ENCODE data around the gene CFHR1.
"Not testable (repeated sequence)": the region's sequence is repeated elsewhere in the genome, so short reads cannot be mapped to it uniquely, and the experiment has no call there.

Gene CFHR1

DNA sequence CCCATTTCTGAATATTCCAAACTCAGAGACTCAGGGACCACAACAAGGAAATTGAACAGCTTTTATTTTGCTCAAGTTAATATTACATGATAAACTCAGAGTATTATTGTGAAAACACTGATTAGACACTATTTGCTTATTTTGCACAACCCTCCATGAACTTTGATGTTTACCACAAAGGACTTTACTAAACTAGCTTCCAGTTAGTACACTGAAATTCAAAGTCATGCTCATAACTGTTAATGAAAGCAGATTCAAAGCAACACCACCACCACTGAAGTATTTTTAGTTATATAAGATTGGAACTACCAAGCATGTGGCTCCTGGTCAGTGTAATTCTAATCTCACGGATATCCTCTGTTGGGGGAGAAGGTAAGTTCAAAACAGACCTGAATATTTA is at the start of gene CFHR1:
CFHR1 (plus strand) TSS at position 201 of the 400 bp plus-strand sequence; CDS start at position 315, 114 bp downstream.
- not testable (repeated sequence) for DNase-seq (ENCODE audit: low spot score)

DNA sequence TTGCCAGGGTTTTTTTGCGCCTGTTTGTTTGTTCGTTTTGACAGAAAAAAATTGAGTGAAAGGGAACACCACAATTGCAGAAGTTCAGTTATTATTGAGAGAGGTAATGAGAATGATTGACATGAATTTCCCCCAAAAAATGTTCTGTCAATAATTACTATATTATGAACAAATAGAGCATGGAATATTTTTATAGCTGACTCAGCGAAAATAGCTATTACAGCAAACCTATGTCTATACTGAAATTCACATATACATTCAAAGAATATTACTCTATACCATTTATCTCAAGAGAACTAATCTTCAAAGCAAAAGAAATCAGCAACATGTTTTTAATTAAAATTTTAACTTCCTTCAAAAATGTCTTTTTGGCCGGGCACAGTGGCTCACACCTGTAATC is 49.7 kb upstream of the CFHR1 start:
- not testable (repeated sequence) for DNase-seq (ENCODE audit: low spot score)

DNA sequence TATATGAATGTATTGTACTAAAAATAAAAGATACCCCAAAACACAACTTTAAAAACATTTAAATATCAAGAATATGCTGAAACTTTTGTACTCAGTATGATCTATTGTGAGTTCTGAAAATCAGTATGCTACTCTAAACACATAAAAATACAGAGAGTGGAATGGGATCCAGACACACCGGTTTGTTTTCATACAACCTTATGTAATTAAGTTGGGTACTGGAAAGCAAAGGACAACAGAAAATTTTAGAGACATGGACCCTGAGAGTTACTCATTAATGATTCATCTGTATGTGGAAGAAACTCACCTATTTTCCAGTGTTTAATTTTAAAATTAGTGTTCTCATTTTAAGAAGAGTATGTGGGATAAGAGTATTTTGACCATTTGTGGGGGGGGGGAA is 45.8 kb upstream of the CFHR1 start:
- no peak for DNase-seq (ENCODE audit: low spot score)

DNA sequence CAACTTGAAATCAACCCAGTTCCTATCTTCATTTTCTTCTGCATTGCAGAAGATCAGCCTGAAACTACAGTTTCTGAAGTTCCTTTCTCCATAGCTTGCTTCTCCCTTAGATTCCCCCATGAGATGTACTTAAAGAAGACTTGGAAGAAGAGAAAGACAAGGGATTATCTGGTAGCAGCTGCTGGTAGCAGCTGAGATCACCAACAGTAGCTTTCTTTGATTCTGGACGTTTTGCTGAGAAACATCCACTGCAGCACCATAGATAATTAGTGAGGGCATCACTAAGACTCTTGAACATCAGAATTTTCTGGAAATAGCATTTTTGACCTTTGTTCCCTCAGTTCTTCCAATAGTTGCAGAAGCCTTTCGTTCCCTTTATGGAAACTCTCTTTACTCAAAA is 45.4 kb upstream of the CFHR1 start:
- DNase-seq (ENCODE audit: low spot score) = no peak

DNA sequence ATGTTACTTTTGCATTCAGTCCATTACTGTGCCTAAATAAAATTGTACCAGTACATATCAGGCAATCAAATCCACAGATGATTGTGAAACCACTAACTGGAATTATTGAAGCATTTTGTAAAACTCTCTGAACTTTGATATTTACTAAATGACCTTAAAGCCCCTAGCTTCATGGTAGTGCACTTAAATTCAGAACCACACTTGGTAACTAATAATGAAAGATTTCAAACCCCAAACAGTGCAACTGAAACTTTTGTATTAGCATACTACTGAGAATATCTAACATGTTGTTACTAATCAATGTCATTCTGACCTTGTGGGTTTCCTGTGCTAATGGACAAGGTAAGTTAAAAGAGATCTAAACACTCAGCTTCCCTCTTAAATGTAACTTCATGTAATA is 44.9 kb upstream of the CFHR1 start, which contains the start of gene CFHR3:
CFHR3 (plus strand) TSS at position 238 of the 400 bp plus-strand sequence; CDS start at position 285, 47 bp downstream.
- DNase-seq (ENCODE audit: low spot score) = no peak

DNA sequence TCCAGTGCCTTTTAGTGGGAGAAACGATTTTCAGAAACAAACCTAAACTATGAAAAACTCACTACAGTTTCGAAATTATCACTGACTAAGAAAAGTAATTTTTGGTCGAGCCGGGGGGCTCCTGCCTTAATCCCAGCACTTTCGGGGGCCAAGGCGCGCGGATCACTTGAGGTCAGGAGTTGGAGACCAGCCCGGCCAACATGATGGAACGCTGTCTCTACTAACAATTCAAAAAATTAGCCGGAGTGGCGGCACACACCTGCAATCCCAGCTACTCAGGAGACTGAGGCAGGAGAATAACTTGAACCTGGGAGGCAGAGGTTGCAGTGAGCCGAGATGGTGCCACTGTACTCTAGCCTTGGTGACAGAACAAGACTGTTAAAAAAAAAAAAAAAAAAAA is 41.9 kb upstream of the CFHR1 start:
- DNase-seq (ENCODE audit: low spot score) = no peak

DNA sequence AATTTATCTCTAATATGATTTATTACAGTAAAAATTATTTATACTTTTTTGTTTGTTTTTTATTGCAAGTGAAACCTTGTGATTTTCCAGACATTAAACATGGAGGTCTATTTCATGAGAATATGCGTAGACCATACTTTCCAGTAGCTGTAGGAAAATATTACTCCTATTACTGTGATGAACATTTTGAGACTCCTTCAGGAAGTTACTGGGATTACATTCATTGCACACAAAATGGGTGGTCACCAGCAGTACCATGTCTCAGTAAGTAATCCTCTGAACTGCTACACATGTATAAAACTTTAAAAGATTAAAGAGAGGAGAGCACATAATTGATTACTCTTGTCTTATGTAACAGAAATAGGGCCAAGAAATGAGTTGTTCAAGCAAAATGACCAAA is 40.4 kb upstream of the CFHR1 start:
- no peak for DNase-seq (ENCODE audit: low spot score)

DNA sequence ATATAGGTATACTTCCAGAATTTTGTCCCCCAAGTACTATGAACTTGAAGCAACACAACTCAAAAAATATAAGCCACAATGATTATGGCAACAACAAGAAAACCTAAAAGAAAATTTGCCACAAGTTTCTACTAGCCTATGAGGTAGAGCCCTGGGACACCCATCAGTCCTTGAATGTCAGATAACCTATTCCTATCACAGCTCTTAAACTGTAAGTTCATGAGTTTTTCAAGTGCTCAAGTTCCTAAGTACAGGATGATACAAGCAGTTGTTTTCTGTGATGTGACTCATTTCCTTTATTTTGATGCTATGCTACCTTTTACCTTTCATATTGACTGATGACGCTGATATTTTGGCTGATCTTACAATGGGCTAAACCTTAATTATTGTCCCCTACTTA is 28.3 kb upstream of the CFHR1 start:
- not testable (repeated sequence) for DNase-seq (ENCODE audit: low spot score)

DNA sequence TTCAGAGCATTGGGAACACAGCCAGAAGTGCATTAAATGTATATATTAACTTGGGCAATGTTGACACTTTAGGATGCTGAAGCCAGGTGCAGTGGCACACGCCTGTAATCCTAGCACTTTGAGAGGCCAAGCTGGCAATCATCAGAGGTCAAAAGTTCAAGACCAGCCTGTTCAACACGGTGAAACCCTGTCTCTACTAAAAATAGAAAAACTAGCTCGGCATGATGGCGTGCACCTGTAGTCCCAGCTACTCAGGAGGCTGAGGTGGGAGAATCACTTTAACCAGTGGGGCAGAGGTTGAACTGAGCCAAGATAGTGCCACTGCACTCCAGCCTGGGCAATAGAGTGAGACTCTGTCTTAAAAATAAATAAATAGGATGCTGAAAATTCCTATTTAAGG is 25.4 kb upstream of the CFHR1 start:
- not testable (repeated sequence) for DNase-seq (ENCODE audit: low spot score)

DNA sequence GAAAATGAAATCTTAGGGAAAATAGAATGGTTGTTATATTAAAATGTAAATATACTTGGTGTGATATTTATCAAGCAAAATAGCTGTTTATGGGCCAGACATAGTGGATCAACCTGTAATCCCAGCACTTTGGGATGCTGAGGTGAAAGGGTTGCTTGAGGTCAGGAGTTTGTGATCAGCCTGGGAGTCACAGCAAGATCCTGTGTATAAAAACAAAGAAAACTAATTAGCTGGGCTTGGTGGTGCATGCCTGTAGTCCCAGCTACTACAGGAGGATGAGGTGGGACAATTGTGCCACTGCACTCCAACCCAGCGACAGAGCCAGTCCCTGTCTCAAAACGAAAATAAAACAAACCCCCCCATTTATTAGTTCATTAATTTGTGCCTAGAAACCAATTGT is 21.6 kb upstream of the CFHR1 start:
- DNase-seq (ENCODE audit: low spot score) = no peak

DNA sequence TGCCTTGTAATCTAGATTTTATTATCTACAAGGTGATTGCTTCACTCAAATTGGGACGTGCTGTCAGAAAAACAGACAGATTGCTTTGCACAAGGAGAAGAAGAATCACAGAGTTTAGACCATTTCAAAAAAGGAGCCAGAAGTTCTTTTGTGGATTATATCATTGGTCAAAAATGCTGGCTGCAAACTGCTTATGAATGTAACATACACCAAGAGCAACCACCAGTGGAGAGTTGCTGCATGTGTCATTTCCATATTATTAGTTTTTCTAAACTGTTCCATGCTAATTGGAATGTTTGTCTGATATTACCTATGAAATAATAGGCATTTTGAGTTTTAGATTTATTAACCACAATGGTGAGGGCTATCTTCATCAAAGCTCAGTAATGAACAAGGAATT is 17.6 kb upstream of the CFHR1 start:
- DNase-seq (ENCODE audit: low spot score) = not testable (repeated sequence)

DNA sequence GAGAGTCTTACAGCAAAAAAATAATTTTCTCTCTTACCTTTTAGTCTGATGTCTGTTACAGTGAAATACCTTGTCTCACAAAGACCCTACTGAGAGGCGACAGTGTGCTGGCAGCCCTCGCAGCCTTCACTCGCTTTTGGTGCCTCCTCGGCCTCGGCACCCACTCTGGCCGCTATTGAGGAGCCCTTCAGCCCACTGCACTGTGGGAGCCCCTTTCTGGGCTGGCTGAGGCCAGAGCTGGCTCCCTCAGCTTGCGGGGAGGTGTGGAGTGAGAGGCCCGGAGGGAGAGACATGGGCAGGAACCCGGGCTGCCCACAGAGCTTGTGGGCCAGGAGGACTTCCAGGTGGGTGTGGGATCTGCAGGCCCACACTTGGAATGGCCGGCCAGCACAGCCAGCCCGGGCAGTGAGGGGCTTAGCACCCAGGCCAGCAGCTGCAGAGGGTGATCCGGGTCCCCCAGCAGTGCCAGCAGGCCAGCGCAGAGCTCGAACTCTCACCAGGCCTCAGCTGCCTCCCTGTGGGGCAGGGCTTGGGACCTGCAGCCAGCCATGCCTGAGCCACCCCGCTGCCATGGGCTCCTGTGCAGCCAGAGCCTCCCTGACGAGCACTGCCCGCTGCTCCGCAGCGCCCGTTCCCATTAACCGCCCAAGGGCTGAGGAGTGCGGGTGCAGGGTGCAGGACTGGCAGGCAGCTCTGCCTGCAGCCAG is 10.8 kb upstream of the CFHR1 start:
- no peak for DNase-seq (ENCODE audit: low spot score)

DNA sequence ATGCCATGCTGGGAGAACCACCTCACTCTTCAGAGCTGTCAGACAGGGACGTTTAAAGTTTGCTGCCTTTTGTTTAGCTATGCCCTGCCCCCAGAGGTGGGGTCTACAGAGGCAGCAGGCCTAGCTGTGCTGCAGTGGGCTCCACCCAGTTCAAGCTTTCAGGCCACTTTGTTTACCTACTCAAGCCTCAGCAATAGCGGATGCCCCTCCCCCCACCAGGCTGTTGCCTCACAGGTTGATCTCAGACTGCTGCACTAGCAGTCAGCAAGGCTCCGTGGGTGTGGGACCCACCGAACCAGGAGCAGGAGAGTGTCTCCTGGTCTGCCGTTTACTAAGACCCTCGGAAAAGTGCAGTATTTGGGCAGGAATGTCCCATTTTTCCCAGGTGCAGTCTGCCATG is 2.1 kb upstream of the CFHR1 start:
- DNase-seq (ENCODE audit: low spot score) = not testable (repeated sequence)

DNA sequence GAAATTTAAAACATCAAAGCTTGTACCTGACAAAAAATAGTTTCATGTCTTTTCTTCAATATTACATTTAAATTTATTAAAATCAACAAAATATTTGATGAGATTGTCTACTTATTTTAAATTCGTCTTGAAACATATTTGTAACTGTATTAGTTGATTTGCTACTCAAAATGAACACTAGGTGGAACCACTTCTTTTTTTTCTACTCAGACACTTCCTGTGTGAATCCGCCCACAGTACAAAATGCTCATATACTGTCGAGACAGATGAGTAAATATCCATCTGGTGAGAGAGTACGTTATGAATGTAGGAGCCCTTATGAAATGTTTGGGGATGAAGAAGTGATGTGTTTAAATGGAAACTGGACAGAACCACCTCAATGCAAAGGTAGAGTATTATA is 8.3 kb downstream of the CFHR1 start:
- DNase-seq (ENCODE audit: low spot score) = not testable (repeated sequence)

DNA sequence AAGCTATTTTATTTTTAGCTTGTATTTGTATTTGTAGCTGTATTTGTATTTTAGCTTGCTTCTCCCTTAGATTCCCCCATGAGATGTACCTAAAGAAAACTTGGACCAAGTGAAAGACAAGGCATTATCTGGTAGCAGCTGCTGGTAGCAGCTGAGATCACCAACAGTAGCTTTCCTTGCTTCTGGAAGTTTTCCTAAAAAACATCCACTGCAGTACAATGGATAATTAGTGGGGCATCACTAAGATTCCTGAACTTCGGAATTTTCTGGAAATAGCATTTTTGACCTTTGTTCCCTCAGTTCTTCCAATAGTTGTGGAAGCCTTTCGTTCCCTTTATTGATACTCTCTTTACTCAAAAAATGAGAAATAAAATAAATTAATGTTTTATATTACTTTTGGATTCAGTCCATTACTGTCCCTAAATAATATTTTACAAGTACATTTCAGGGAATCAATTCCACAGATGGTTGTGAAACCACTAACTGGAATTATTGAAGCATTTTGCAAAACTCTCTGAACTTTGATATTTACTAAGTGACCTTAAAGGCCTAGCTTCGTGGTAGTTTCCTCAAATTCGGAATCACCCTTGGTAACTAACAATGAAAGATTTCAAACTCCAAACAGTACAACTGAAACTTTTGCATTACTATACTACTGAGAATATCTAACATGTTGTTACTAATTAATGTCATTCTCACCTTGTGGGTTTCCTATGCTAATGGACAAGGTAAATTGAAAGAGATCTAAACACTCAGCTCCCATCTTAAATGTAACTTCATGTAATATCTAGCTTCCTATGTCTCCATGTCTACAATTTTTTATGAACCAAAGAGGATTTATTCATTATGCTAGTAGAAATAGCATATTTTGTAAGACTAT is 30.3 kb downstream of the CFHR1 start:
- not testable (repeated sequence) for DNase-seq (ENCODE audit: low spot score)

DNA sequence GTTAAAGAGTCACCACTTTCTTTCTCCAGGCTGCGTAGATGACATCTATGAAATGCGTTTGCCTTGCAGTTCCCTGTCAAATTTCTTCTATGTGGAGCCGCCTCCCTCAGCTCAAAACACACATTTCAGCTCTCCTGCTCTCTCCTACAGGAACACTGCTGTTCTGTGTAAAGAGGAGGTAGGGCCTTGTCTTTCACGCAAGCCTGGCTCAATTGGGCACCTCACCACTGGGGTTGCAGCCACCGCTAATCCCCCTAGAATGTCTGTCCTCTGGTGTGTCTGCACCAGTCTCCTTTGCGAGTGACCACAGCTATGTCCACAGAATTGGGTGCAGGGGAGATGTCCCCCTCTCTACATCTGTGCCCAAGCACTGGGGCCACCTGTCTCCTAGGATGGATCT is 36.5 kb downstream of the CFHR1 start:
- DNase-seq (ENCODE audit: low spot score) = no peak

DNA sequence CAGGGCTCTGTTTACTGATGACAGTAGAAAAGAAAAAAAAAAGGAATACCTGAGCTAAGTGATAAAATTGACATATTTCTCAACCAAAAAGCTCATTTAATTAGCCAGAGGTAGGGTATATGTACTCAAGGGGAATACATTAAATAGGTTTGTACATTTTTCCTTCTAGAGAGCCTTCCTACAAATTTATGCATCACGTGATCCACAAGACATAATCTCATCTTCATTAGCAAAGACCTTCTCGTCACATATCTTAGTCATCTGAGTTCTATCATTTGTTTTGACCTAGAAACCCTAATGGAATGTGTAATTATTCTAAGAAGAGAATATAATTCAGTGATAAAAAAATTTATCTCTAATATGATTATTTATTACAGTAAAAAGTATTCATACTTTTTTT is 37.7 kb downstream of the CFHR1 start:
- DNase-seq (ENCODE audit: low spot score) = no peak

DNA sequence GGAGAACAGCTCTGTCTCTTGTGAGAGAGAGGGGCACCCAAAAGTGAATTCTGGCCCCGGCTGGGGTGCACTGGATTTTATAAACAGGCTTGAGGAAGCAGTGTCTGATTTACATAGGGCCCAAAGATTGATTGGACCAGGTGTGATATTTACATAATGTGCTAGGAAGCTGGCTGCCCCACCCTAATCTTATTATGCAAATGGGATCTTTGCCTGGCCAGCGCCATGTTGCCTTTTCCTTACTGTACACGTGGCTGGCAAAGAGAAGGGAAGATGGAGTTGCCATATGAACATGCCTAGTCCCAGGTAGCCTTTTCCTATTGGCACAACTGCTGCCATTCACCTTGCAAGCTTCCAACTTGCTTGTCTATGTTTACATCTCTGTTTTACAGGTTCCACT is 39.3 kb downstream of the CFHR1 start:
- no peak for DNase-seq (ENCODE audit: low spot score)

DNA sequence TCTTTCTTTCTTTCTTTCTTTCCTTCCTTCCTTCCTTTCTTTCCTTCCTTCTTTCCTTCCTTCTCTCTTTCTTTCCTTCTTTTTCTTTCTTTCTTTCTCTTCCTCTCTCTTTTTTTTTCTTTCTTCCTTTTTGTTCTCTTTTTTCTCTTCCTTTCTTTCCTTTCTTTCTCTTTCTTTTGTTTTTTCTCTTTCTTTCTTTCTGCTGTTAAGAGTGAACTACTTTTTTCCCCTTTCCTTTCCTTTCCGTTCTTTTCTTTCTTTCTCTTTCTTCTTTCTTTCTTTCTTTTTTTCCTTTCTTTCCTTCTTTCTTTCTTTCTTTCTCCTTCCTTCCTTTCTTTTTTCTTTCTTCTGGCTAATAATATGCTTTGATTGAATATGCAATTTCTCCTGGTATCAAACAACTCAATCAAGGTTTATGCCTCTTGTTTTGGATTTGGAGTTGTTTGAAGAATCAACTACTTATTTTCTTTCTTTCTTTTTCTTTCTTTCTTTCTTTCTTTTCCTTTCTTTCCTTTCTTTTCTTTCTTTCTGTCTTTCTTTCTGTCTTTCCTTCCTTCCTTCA is 40.9 kb downstream of the CFHR1 start:
- no peak for DNase-seq (ENCODE audit: low spot score)

DNA sequence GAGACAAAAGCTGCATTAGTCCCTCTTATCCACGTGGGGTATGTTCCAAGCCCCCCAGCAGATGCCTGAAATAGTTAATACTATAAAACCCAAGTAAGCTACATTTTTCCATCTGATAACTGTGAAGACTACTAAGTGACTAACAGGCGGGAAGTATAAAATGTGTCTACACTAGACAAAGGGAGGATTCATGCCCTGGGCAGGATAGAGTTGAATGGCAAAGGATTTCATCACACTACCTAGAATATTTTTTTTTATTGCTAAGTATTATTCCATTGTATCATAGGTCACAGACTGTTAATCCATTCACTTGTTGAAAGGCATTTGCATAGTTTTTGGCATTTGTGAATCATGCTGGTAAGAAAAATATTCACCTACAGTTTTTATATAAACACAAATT is 41.9 kb downstream of the CFHR1 start:
- no peak for DNase-seq (ENCODE audit: low spot score)

DNA sequence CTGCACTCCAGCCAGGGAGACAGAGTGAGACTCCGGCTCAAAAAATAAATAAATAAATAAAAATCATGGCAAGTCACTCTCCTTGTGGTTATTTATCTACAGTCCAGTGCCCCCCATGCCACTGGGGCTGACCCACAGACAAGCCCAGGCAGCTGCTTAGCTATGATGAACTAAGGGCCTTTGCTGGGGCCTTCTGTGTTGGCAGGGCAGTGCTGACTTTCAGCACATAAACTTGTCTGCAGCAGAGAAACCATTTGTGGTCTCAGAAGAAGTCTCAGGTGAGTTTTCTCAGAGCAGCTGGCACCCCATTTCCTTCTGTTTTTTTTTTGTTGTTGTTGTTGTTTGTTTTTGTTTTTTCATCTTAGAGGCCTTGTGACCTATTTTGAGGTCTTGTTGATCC is 47.4 kb downstream of the CFHR1 start:
- DNase-seq (ENCODE audit: low spot score) = no peak

DNA sequence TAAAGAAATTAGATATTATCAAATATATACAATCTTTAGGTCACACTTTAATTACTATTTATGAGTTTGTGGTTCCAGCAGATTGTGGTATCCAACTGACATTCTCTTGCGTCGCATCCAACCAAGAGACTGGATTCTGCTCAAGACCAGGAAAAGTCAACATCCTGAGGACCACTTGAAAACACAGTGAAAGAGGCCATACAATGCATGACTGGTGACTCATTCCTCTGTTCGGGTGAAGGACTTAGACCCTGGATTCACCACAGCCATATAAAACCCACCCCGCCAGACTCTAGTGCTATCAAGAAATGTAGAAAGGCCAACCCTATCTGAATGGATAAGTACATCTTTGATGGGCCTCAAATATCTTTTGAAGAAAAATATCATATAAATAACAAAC is 53.9 kb downstream of the CFHR1 start:
- no peak for DNase-seq (ENCODE audit: low spot score)

DNA sequence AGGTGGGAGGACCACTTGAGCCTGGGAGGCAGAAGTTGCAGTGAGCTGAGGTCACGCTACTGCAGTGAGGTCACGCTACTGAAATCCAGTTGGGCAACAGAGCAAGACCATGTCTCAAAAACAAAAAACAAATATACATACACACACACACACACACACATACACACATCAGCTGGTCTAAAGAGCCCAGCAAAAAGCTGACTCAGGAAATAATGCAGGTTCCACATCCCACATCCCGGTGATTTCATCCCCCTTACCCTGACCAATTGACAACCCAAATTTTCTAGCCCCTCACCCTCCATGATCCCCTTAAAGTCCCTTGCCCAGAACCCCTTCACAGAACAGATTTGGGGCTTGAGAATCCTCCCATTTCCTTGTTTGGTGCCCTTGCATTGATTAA is 56.4 kb downstream of the CFHR1 start:
- DNase-seq (ENCODE audit: low spot score) = no peak

All from CD4-positive, alpha-beta T cell treated with Interleukin-15 for 4 hours (primary cell).